HG03196 (cell line): ENCODE results near the gene ZFP1.

Source experiments
- ATAC-seq: cut with Tn5 transposase; IDR thresholded peaks from one replicate; pipeline ENCODE4 v1.9.1; 2021; ENCODE audit not compliant: unreplicated experiment

The ZFP1 gene

GRCh38 chr16:75147968-75148310 is 385 bp upstream of the ZFP1 start:
- ATAC-seq = no peak

- no peak for ATAC-seq
Observed at GRCh38 chr16:75151798-75152197, 3.5 kb downstream of the ZFP1 start.

GRCh38 chr16:75152635-75153034 is 4.3 kb downstream of the ZFP1 start:
- no peak for ATAC-seq

GRCh38 chr16:75160386-75160785 is 12.1 kb downstream of the ZFP1 start:
- ATAC-seq = no peak

- ATAC-seq = no peak
Observed at GRCh38 chr16:75169899-75170405, 21.6 kb downstream of the ZFP1 start.

GRCh38 chr16:75172578-75172977 is 24.3 kb downstream of the ZFP1 start:
- no peak for ATAC-seq

- no peak for ATAC-seq
Observed at GRCh38 chr16:75175074-75175473, 26.8 kb downstream of the ZFP1 start.

GRCh38 chr16:75176926-75177325 is 28.6 kb downstream of the ZFP1 start:
- ATAC-seq = no peak

- ATAC-seq = no peak
Observed at GRCh38 chr16:75179208-75179607, 30.9 kb downstream of the ZFP1 start.

GRCh38 chr16:75181630-75182029 is 33.3 kb downstream of the ZFP1 start:
- no peak for ATAC-seq

GRCh38 chr16:75188832-75189477 is 40.6 kb downstream of the ZFP1 start:
- no peak for ATAC-seq

- no peak for ATAC-seq
Observed at GRCh38 chr16:75189638-75190245, 41.4 kb downstream of the ZFP1 start.

- no peak for ATAC-seq
Observed at GRCh38 chr16:75192606-75193264, 44.4 kb downstream of the ZFP1 start.

- ATAC-seq = no peak
Observed at GRCh38 chr16:75193265-75193650, 44.9 kb downstream of the ZFP1 start.

- no peak for ATAC-seq
Observed at GRCh38 chr16:75193730-75194444, 45.6 kb downstream of the ZFP1 start.

GRCh38 chr16:75195811-75196790 is 47.8 kb downstream of the ZFP1 start:
- ATAC-seq = no peak

GRCh38 chr16:75196836-75197235 is 48.5 kb downstream of the ZFP1 start:
- no peak for ATAC-seq

GRCh38 chr16:75197522-75198134 is 49.3 kb downstream of the ZFP1 start:
- no peak for ATAC-seq

GRCh38 chr16:75198135-75198600 is 49.8 kb downstream of the ZFP1 start:
- no peak for ATAC-seq

- ATAC-seq = no peak
Observed at GRCh38 chr16:75202069-75202590, 53.8 kb downstream of the ZFP1 start.
